ENCODE measurements around the gene DMKN.

- no peak for TF ChIP-seq ZFP30 (CRISPR knock-in tag; IDR thresholded peaks at IDR 0.05)
- TF ChIP-seq ESRRG (CRISPR knock-in tag; IDR thresholded peaks at IDR 0.05) = no peak
- no peak for TF ChIP-seq RARB (CRISPR knock-in tag; IDR thresholded peaks at IDR 0.05)
- no peak for TF ChIP-seq SNAI2 (CRISPR knock-in tag; IDR thresholded peaks at IDR 0.05)
- no peak for TF ChIP-seq PPARA (CRISPR knock-in tag; IDR thresholded peaks at IDR 0.05; ENCODE audit: borderline replicate concordance)
- no peak for TF ChIP-seq OSR1 (CRISPR knock-in tag; IDR thresholded peaks at IDR 0.05)
Observed at GRCh38 chr19:35551091-35551810, 37.8 kb upstream of the DMKN start.

Data from SK-N-SH treated with all-trans-retinoic acid at 6 μM for 48 hours (cell line).